LNCAP (cell line): ENCODE data around the gene DDN.

ENCODE experiments used
- CTCF ChIP-seq: fragments of 450-650 bp; IDR thresholded peaks from 2 replicates; pipeline ENCODE4 v1.5.1; 2017; ENCODE audit warnings: mild to moderate bottlenecking

The DDN gene

GRCh38 chr12:48969833-48970701 lies 29.1 kb downstream of the DDN start:
- TF ChIP-seq CTCF: no peak

DNA sequence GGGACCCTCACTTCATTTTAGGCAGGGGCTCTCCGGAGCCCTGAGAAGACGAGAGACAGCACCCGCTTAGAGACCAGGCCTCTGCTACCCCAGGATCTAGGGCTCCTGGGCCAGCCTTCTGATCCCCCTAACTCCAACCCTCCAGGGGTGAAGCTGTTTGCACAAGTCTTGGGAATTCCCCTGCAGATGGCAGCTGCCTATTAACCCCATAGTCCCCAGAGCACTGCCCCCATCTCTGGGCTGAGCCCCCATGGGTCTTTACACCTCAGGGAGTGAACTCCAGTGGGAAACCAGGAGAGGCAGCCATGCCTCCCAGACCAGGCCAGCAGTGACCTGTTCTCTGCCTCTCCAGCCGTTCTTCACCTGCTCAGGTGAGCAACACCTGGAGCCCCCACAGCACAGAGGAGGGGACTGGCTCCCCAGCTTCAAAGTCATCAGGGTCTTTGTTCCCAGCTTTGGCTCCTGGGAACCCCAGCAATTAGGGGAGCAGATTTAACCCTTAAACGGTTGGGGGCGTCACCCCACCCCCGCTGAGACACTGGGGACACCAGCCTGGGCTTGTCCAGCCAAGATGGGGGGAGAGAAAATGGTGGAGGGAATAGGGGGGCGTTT lies 29.9 kb downstream of the DDN start:
- TF ChIP-seq CTCF: no peak

- no peak for TF ChIP-seq CTCF
These were observed 30.7 kb downstream of the DDN start for GRCh38 chr12:48968467-48968866.

GRCh38 chr12:48967991-48968390 lies 31.2 kb downstream of the DDN start:
- TF ChIP-seq CTCF: no peak

DNA sequence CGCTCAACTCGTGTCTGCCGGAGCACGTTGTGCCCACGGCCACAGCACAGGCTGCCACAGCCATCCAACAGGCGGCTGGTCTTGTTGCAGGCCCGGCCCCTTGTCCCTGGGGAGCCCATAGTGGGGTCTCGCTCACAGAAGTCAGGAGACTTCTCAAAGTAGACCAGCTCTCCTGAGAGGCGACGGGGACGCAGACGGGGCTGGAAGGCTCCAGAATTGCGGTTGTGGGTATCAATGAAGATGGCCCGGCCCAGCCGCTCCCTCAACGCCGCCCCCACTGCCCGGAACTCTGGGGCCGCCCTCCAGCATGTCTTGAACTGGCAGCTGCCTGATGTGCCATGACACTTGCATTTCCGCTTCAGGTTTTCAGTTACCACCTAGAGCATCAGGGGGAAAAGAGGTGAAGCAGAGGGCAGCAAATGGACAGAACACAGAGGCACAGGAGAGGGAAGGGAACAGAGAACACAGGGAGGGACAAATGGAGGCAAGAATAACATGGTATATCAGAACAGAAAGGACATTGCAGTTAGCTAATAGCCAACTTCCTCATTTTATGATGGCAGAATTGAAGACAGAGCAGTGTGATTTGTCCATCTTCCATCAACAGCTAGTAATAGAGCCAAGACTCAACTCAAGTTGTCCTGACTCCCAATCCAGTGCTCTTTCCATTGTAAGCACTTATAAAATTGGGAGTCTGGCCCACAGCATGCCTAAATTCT lies 32.8 kb downstream of the DDN start:
- TF ChIP-seq CTCF: no peak

DNA sequence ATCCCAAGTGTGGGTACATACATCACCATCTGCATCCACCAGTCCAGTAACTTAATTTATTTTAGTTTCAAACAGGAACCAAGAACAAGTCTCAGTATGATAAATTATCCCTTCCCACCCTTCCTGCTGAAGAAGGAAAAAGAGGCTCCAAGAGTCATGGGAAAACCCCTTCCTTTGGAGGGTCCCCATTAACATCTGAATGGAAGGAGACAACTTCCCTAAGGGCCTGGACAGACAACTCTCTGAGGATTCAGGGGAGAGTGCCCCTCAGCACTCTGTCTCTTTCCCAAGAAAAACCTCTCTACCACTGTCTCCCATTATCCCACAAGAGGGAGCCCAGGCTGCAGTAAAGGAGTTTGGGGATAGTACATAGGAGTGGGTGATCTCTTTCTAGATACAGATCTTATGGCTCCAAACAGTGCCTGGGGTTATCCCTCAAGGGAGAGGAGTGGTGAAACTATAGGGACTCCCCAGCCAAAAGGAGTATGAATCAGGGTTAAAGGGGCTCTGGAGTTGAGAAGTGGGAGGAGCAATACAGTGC lies 33.8 kb downstream of the DDN start:
- TF ChIP-seq CTCF: no peak

- TF ChIP-seq CTCF: no peak
These were observed 37.4 kb downstream of the DDN start for GRCh38 chr12:48961801-48962200.
